RWPE2 (cell line): Measurements from ENCODE around the gene PICK1.

ENCODE experiments used
- ATAC-seq: fragments of 200-7000 bp; cut with Tn5 transposase; 3 replicates; pipeline ENCODE4 v1.9.1; 2021; ENCODE audit warnings: low read depth
- DNase-seq: peaks from one replicate; pipeline ENCODE4 v3.0.0-alpha.2; 2020; ENCODE audit warnings: low spot score
- H3K27ac ChIP-seq: fragments of 450-650 bp; 2 replicates; pipeline ENCODE4 v1.5.1; 2017; ENCODE audit warnings: mild to moderate bottlenecking; ENCODE audit not compliant: poor library complexity, severe bottlenecking
- H3K27me3 ChIP-seq: fragments of 250-450 bp; sonication (Bioruptor Pico); 2 replicates; pipeline ENCODE4 v1.5.1; 2021; ENCODE audit warnings: mild to moderate bottlenecking, moderate library complexity; ENCODE audit not compliant: insufficient read depth, poor library complexity, severe bottlenecking
- H3K36me3 ChIP-seq: fragments of 250-450 bp; sonication (Bioruptor Pico); 2 replicates; pipeline ENCODE4 v1.5.1; 2020; ENCODE audit warnings: low read depth, mild to moderate bottlenecking, moderate library complexity
- H3K4me1 ChIP-seq: fragments of 250-450 bp; sonication (Bioruptor Pico); 2 replicates; pipeline ENCODE4 v1.5.1; 2021; ENCODE audit warnings: mild to moderate bottlenecking, moderate library complexity; ENCODE audit not compliant: insufficient read depth, poor library complexity, severe bottlenecking
- H3K4me3 ChIP-seq: fragments of 250-450 bp; sonication (Bioruptor Pico); 2 replicates; pipeline ENCODE4 v1.5.1; 2021; ENCODE audit warnings: mild to moderate bottlenecking, moderate library complexity; ENCODE audit not compliant: severe bottlenecking
- H3K9me3 ChIP-seq: fragments of 250-450 bp; sonication (Bioruptor Pico); 2 replicates; pipeline ENCODE4 v1.5.1; 2021; ENCODE audit warnings: mild to moderate bottlenecking, moderate library complexity; ENCODE audit not compliant: severe bottlenecking
- TF ChIP-seq, protein P1 (sequence below): fragments of 450-650 bp; IDR thresholded peaks from one replicate; pipeline ENCODE4 v1.5.1; 2017; ENCODE audit warnings: mild to moderate bottlenecking, moderate library complexity; ENCODE audit not compliant: poor library complexity, severe bottlenecking

Gene PICK1

DNA sequence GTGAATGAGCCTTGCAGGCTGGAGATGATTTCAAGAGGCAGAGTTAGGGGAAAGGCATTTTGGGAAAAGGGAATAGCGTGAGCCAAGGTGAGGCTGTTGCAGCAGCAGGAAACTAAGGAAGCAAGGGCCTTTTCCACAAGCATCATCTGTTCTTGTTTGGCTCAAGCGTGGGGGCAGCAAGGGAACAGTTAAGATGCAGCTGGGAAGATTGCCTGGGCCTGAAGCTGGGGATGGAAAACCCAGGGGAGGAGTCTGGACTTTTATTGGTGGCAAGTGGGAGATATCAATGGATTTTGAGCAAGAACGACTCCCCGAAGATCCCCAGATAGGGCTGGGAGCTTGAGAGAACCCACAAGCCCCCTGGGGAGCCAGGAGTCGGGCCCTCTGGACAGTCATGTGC is 27.3 kb upstream of the PICK1 start:
- TF ChIP-seq, protein P1, sequence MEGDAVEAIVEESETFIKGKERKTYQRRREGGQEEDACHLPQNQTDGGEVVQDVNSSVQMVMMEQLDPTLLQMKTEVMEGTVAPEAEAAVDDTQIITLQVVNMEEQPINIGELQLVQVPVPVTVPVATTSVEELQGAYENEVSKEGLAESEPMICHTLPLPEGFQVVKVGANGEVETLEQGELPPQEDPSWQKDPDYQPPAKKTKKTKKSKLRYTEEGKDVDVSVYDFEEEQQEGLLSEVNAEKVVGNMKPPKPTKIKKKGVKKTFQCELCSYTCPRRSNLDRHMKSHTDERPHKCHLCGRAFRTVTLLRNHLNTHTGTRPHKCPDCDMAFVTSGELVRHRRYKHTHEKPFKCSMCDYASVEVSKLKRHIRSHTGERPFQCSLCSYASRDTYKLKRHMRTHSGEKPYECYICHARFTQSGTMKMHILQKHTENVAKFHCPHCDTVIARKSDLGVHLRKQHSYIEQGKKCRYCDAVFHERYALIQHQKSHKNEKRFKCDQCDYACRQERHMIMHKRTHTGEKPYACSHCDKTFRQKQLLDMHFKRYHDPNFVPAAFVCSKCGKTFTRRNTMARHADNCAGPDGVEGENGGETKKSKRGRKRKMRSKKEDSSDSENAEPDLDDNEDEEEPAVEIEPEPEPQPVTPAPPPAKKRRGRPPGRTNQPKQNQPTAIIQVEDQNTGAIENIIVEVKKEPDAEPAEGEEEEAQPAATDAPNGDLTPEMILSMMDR, result no peak
- Histone ChIP-seq H3K36me3 (no peaks in the 10 kb centered on the region), H3K27me3 (no peaks in the 10 kb centered on the region), H3K4me3 (no peak overlapping the region), H3K9me3 (no peaks in the 10 kb centered on the region), H3K4me1 (peaks cover 4% of the 10 kb centered on the region), H3K27ac (no peak overlapping the region)
- ATAC-seq (no peak), DNase-seq (no peak)

DNA sequence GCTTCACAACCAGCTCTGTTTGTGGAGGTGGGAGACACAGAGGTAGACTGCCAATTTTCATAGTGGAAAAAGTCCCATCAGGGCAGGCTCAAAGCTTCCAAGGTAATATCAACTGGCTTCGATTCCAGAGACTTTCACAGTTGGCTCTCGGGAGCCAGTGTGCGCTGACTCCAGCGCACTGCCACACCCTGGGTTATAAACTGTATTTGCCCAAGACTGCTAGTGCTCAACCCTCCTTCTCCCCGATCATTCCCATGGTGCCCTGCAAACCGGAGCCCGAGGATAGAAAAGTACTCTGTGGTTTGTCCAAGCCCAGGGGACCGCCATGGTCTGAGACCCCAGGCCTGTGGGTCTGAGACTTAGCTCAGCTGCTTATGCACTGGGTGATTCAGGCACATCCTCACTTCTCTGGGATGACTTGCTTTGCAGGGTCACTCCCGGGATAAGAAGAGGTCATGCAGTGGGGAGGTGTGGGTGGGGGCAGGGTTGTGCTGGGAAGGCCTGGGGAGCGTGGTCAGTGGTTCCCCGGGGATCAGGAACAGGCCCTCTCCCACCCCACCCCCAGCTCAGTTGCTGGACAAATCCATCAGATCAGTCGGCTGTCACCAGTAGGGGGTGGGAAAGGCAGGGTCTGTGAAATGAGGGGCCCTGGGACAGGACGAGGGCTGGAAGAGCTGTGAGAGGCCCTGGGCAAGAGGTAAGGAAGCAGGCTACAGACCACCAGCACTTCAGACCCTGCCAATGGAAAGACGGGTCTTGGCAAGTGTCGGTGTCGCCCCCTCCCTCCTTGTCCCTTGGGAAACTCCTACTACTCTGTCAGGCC is 26.7 kb upstream of the PICK1 start:
- DNase-seq (no peak), ATAC-seq (no peak)
- H3K4me1 ChIP-seq, result peaks cover 4% of the 10 kb centered on the region
- no peaks in the 10 kb centered on the region for H3K36me3 ChIP-seq
- H3K27ac ChIP-seq, result no peak overlapping the region
- TF ChIP-seq, protein P1, result no peak
- no peaks in the 10 kb centered on the region for H3K9me3 ChIP-seq
- H3K4me3 ChIP-seq, result no peak overlapping the region
- H3K27me3 ChIP-seq, result no peaks in the 10 kb centered on the region

DNA sequence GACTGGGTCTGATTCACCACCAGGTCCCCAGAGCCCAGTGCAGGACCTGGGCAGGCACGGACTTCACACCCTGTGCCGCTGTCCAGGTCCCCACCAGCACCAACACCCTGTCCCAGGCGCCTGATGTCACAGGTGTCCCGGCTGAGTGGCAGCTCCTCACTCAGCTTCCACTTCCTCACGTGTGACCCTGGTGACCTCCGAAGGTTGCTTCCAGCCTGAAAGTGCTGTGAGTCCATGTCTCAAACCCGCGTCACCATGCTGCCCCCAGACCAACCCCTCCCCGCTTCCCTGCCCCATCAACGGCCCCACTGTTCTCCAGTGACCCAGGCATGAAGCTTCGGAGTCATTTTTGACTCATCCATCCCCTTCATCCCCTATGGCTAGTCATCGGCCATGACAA is 25.7 kb upstream of the PICK1 start:
- TF ChIP-seq, protein P1, result no peak
- no peak for DNase-seq
- ATAC-seq, result no peak
- H3K4me3 ChIP-seq, result no peak overlapping the region
- no peak overlapping the region for H3K27ac ChIP-seq
- H3K9me3 ChIP-seq, result no peaks in the 10 kb centered on the region
- no peaks in the 10 kb centered on the region for H3K36me3 ChIP-seq
- H3K4me1 ChIP-seq, result peaks cover 4% of the 10 kb centered on the region
- H3K27me3 ChIP-seq, result no peaks in the 10 kb centered on the region

DNA sequence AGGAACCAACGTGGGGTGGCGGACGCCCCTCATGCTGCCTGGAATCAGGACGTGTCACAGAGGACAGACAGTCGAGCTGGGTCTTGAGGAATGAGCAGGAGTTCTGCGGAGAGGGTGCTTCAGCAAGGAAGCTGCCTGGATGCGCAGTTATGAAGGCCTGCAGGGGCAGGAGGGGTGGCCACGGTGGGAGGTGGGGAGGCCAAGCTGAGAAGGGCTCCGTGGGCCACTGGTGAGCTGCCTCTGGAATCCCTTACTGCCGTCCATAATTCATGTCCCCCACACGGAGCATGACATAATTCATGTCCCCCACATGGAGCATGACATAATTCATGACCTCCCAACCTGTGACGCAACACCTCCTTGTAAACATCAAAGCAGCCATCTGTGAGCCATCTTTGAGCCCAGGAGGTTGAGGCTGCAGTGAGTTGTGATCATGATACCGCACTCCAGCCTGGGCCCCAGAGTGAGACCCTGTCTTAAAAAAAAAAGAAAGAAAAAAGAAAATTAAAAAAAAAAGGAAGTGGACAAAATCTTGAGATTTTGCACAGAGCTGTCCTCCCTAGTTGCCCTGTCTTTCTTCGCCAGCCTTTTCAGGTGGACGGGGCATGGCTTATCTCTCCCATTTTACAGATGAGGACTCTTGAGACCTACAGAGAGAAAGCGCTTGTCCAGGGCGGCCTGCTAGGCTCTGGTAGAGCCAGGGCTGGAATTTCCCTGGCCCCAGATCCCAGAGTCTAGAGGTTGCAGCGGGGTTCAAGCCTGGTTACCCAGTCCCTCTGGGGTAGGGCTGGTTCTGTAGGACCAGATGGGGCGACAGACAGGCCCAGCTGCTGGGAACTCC is 24.3 kb upstream of the PICK1 start:
- Histone ChIP-seq H3K4me3 (no peak overlapping the region), H3K27me3 (no peaks in the 10 kb centered on the region), H3K9me3 (no peaks in the 10 kb centered on the region), H3K27ac (no peak overlapping the region), H3K4me1 (peaks cover 4% of the 10 kb centered on the region), H3K36me3 (no peaks in the 10 kb centered on the region)
- DNase-seq (no peak), ATAC-seq (no peak)
- TF ChIP-seq, protein P1, result no peak
